H9 (cell line): Measurements from ENCODE around the gene ADGRG1. TPM values are rescaled to one million over a fixed set of nuclear protein-coding genes. Genes with fewer than 3 reads are reported as not detected.

Source experiments
- DNase-seq: peaks from one replicate; pipeline ENCODE4 v3.0.0-alpha.2; 2017
- H2AFZ ChIP-seq: one replicate; pipeline ENCODE4 v1.6.1; 2013; ENCODE audit warnings: mild to moderate bottlenecking, low read length, control low read depth, moderate library complexity
- H2AK5ac ChIP-seq: 2 replicates; pipeline ENCODE4 v1.6.1; 2013; ENCODE audit warnings: low read length, control low read depth, mixed read lengths; ENCODE audit not compliant: insufficient read length
- H2BK120ac ChIP-seq: one replicate; pipeline ENCODE4 v1.6.1; 2013; ENCODE audit warnings: low read depth, mild to moderate bottlenecking, low read length, control low read depth, inconsistent platforms; ENCODE audit not compliant: poor library complexity, severe bottlenecking
- H2BK12ac ChIP-seq: 2 replicates; pipeline ENCODE4 v1.6.1; 2013; ENCODE audit warnings: low read length, control low read depth, mixed read lengths, low read depth; ENCODE audit not compliant: insufficient read length
- H2BK15ac ChIP-seq: 2 replicates; pipeline ENCODE4 v1.6.1; 2013; ENCODE audit warnings: low read depth, low read length, control low read depth
- H2BK20ac ChIP-seq: one replicate; pipeline ENCODE4 v1.6.1; 2013; ENCODE audit warnings: low read depth, mild to moderate bottlenecking, low read length, control low read depth, inconsistent platforms; ENCODE audit not compliant: poor library complexity, severe bottlenecking
- H2BK5ac ChIP-seq: 2 replicates; pipeline ENCODE4 v1.6.1; 2013; ENCODE audit warnings: low read length, control low read depth, mixed read lengths; ENCODE audit not compliant: insufficient read length
- H3K14ac ChIP-seq: 2 replicates; pipeline ENCODE4 v1.6.1; 2013; ENCODE audit warnings: low read length, control low read depth; ENCODE audit not compliant: insufficient read depth
- H3K18ac ChIP-seq: 2 replicates; pipeline ENCODE4 v1.6.1; 2013; ENCODE audit warnings: low read depth, mild to moderate bottlenecking, mixed read lengths, low read length, control low read depth; ENCODE audit not compliant: insufficient read length
- H3K23ac ChIP-seq: 2 replicates; pipeline ENCODE4 v1.6.1; 2013; ENCODE audit warnings: low read length, control low read depth, mixed read lengths, low read depth; ENCODE audit not compliant: insufficient read length
- H3K23me2 ChIP-seq: 2 replicates; pipeline ENCODE4 v1.6.1; 2013; ENCODE audit warnings: low read depth, mild to moderate bottlenecking, mixed read lengths, low read length, control low read depth; ENCODE audit not compliant: insufficient read length, poor library complexity, severe bottlenecking
- H3K27ac ChIP-seq: 2 replicates; pipeline ENCODE4 v1.5.1; 2013; ENCODE audit warnings: low read length, control low read depth, mixed read lengths, low read depth; ENCODE audit not compliant: insufficient read length
- H3K27me3 ChIP-seq: 2 replicates; pipeline ENCODE4 v1.6.1; 2013; ENCODE audit warnings: low read length, control low read depth, inconsistent platforms; ENCODE audit not compliant: insufficient read depth
- H3K4ac ChIP-seq: 2 replicates; pipeline ENCODE4 v1.6.1; 2013; ENCODE audit warnings: low read depth, mild to moderate bottlenecking, control low read depth, inconsistent platforms, low read length, moderate library complexity
- H3K4me1 ChIP-seq: 2 replicates; pipeline ENCODE4 v1.6.1; 2013; ENCODE audit warnings: low read length, control low read depth, inconsistent platforms; ENCODE audit not compliant: insufficient read depth
- H3K4me2 ChIP-seq: 2 replicates; pipeline ENCODE4 v1.6.1; 2013; ENCODE audit warnings: low read length, control low read depth, mixed read lengths; ENCODE audit not compliant: insufficient read length, insufficient read depth
- H3K56ac ChIP-seq: 2 replicates; pipeline ENCODE4 v1.6.1; 2013; ENCODE audit warnings: low read depth, mild to moderate bottlenecking, mixed read lengths, low read length, control low read depth; ENCODE audit not compliant: insufficient read length
- H3K79me1 ChIP-seq: 2 replicates; pipeline ENCODE4 v1.6.1; 2013; ENCODE audit warnings: low read depth, mild to moderate bottlenecking, moderate library complexity, low read length, control low read depth, inconsistent platforms; ENCODE audit not compliant: insufficient read depth, poor library complexity, severe bottlenecking
- H3K79me2 ChIP-seq: 2 replicates; pipeline ENCODE4 v1.6.1; 2013; ENCODE audit warnings: low read length, control low read depth, inconsistent platforms; ENCODE audit not compliant: insufficient read depth
- H3K9ac ChIP-seq: 2 replicates; pipeline ENCODE4 v1.6.1; 2013; ENCODE audit warnings: low read length, control low read depth, mixed read lengths; ENCODE audit not compliant: insufficient read length; ENCODE audit errors: extremely low read depth
- H3K9me3 ChIP-seq: one replicate; pipeline ENCODE4 v1.6.1; 2013; ENCODE audit warnings: low read depth, low read length, inconsistent platforms; ENCODE audit not compliant: control insufficient read depth
- H3T11ph ChIP-seq: one replicate; pipeline ENCODE4 v1.6.1; 2013; ENCODE audit warnings: mild to moderate bottlenecking, low read length, control low read depth, inconsistent platforms
- H4K20me1 ChIP-seq: one replicate; pipeline ENCODE4 v1.6.1; 2013; ENCODE audit not compliant: control insufficient read depth, insufficient read length, insufficient read depth
- H4K5ac ChIP-seq: 2 replicates; pipeline ENCODE4 v1.6.1; 2013; ENCODE audit warnings: low read depth, mild to moderate bottlenecking, mixed read lengths, low read length, control low read depth; ENCODE audit not compliant: insufficient read length
- H4K8ac ChIP-seq: replicated peaks from 2 replicates; pipeline ENCODE4 v1.6.1; 2013; ENCODE audit warnings: low read length, control low read depth, mixed read lengths, low read depth; ENCODE audit not compliant: insufficient read length
- H4K91ac ChIP-seq: 2 replicates; pipeline ENCODE4 v1.6.1; 2013; ENCODE audit warnings: low read depth, mild to moderate bottlenecking, moderate library complexity, mixed read lengths, low read length, control low read depth; ENCODE audit not compliant: insufficient read length
- H3K27ac Mint-ChIP-seq, 3 experiments: 2 replicates in 2 of 3; 3 replicates in 1 of 3; pipeline ENCODE4 v1.8.0; 2020 to 2021; ENCODE audit warnings: mixed read lengths in 3 of 3, mild to moderate bottlenecking in 1 of 3, moderate library complexity in 1 of 3
- H3K27me3 Mint-ChIP-seq: 2 replicates; pipeline ENCODE4 v1.8.0; 2021; ENCODE audit warnings: low read depth, mild to moderate bottlenecking, moderate library complexity, mixed read lengths
- H3K36me3 Mint-ChIP-seq, 3 experiments: 2 replicates in 2 of 3; 3 replicates in 1 of 3; pipeline ENCODE4 v1.8.0; 2020 to 2021; ENCODE audit warnings: low read depth in 3 of 3, mixed read lengths in 3 of 3; ENCODE audit not compliant: insufficient read depth in 1 of 3
- H3K4me1 Mint-ChIP-seq, 2 experiments: 2 replicates each; pipeline ENCODE4 v1.8.0; 2020; ENCODE audit warnings: mixed read lengths in 2 of 2
- H3K4me3 Mint-ChIP-seq, 2 experiments: 2 replicates in 1 of 2; 3 replicates in 1 of 2; pipeline ENCODE4 v1.8.0; 2020 to 2021; ENCODE audit warnings: mild to moderate bottlenecking in 2 of 2, mixed read lengths in 2 of 2, moderate library complexity in 1 of 2
- H3K9me3 Mint-ChIP-seq, 2 experiments: 2 replicates in 1 of 2; 3 replicates in 1 of 2; pipeline ENCODE4 v1.8.0; 2020; ENCODE audit warnings: mild to moderate bottlenecking in 2 of 2, mixed read lengths in 2 of 2, moderate library complexity in 1 of 2
- CTCF ChIP-seq: fragments of 200-600 bp; sonication (generic); conservative IDR thresholded peaks from 3 replicates; pipeline ENCODE4 v1.8.0; 2021; ENCODE audit warnings: antibody characterized with exemption, mild to moderate bottlenecking
- WGBS: extraction: QIAGEN DNeasy Blood & Tissue Kit; methylation state at CpG from one replicate; pipeline ENCODE4 v1.1.7; 2013; ENCODE audit warnings: missing lambda C conversion rate, low lambda C conversion rate, mixed read lengths; ENCODE audit not compliant: insufficient read length; ENCODE audit errors: extremely low coverage; 5-methylcytosine and 5-hydroxymethylcytosine counted together
- total RNA-seq: library from RNA; stranded (reverse); gene quantifications from 2 replicates; pipeline ENCODE4 v1.2.1, GENCODE V29; 2021

ADGRG1 gene
- total RNA-seq, 1 experiment from 2014 or later, result 1.1 TPM

- Histone ChIP-seq H2BK5ac (no peak overlapping the region), H3K4ac (no peak overlapping the region), H2BK15ac (no peak overlapping the region), H2BK120ac (no peak overlapping the region), H4K20me1 (no peaks in the 10 kb centered on the region), H3K18ac (no peak overlapping the region), H4K8ac (no peak overlapping the region), H3T11ph (no peak overlapping the region), H3K14ac (no peak overlapping the region), H3K4me2 (no peak overlapping the region), H3K27ac (no peak overlapping the region), H3K9ac (no peak overlapping the region), H3K27me3 (no peaks in the 10 kb centered on the region), H2AK5ac (no peak overlapping the region), H3K4me1 (no peaks in the 10 kb centered on the region), H3K79me1 (no peaks in the 10 kb centered on the region), H2BK12ac (no peak overlapping the region), H3K23ac (no peak overlapping the region), H3K9me3 (no peaks in the 10 kb centered on the region), H2AFZ (no peak overlapping the region), H2BK20ac (no peak overlapping the region), H4K91ac (no peak overlapping the region), H3K79me2 (no peaks in the 10 kb centered on the region), H4K5ac (no peak overlapping the region), H3K23me2 (no peaks in the 10 kb centered on the region), H3K56ac (no peak overlapping the region)
- Mint-ChIP-seq H3K27me3 (peaks cover 12% of the 10 kb centered on the region), H3K4me1 (0 out of 4 replicates have a peak, but pooled peaks cover 0 to 2% of the 10 kb centered on the region in 2 experiments), H3K4me3 (no peak overlapping the region), H3K36me3 (no peaks in the 10 kb centered on the region; a peak in 1 of 7 replicates), H3K27ac (peak overlapping the region in 2 of 3 experiments; percentile 53 to 83; a peak in 3 of 7 replicates), H3K9me3 (no peaks in the 10 kb centered on the region)
- no peak for DNase-seq
- no peak for TF ChIP-seq CTCF
- no CpG with 5 or more reads among the region's 20 CpGs for WGBS
Observed at GRCh38 chr16:57668630-57669475, 40.4 kb downstream of the ADGRG1 start.
